Kidney epithelial cell (primary cell): ENCODE data around the gene KRTAP10-9. TPM values are rescaled to one million over a fixed set of nuclear protein-coding genes. Genes with fewer than 3 reads are reported as not detected.
"Not testable (repeated sequence)": the region's sequence is repeated elsewhere in the genome, so short reads cannot be mapped to it uniquely, and the experiment has no call there.

Experiments
- DNase-seq: peaks from one replicate; pipeline ENCODE4 v3.0.0-alpha.2; 2010; ENCODE audit warnings: low read depth
- H3K27me3 ChIP-seq: 2 replicates; pipeline ENCODE4 v1.6.0; 2011; ENCODE audit warnings: low read length; ENCODE audit not compliant: control insufficient read depth, insufficient read depth
- H3K36me3 ChIP-seq: 2 replicates; pipeline ENCODE4 v1.5.1; 2011; ENCODE audit warnings: low read length; ENCODE audit not compliant: control insufficient read depth, insufficient read depth
- H3K4me3 ChIP-seq: 2 replicates; pipeline ENCODE4 v1.5.1; 2011; ENCODE audit warnings: low read depth, mild to moderate bottlenecking, control low read depth, low read length
- total RNA-seq: library from RNA; depleted of rRNA; stranded (reverse); fragments of >200 nt; gene quantifications from 2 replicates; pipeline ENCODE4 v1.2.3, GENCODE V29; 2015
- TF ChIP-seq, protein P1 (sequence below): IDR thresholded peaks from 2 replicates; pipeline ENCODE4 v1.5.1; 2011; ENCODE audit warnings: mild to moderate bottlenecking, moderate library complexity, low read length, control low read depth, inconsistent platforms; ENCODE audit not compliant: insufficient read depth, poor library complexity, severe bottlenecking

Gene KRTAP10-9, protein sequence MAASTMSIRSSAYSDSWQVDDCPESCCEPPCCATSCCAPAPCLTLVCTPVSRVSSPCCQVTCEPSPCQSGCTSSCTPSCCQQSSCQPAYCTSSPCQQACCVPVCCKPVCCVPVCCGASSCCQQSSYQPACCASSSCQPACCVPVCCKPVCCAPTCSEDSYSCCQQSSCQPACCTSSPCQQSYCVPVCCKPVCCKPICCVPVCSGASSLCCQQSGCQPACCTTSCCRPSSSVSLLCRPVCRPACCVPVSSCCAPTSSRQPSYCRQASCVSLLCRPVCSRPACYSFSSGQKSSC
- not detected in 2 replicates for total RNA-seq

DNA sequence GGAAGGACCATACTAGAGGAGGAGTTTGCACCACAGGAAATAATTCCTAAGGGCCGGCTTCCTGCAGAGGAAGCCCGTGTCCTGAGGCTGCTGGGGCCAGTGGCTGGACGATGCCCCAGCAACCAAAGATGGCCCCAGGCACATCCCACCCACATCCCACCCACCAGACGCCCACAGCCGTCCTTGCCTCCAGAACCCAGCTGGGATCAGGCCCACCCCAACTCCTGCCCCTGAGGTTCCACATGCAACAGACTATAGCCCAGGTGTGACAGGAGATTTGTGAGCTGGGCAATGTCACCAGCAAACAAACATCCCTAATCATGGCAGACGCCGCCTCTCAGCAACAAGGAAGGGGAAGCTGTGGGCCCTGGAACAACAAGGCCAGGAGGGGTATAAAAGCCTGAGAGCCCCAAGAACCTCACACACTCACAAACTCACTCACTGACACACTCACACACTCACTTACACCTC lies at the start of gene KRTAP10-9:
TSS of gene KRTAP10-9 (plus strand) at position 421 of the 471 bp plus-strand sequence. CDS start 79 bp downstream, outside the sequence.
- DNase-seq: no peak
- Histone ChIP-seq H3K36me3 (no peaks in the 10 kb centered on the region), H3K4me3 (no peak within 1 kb of the TSS), H3K27me3 (no peaks in the 10 kb centered on the region)
- TF ChIP-seq, protein P1, sequence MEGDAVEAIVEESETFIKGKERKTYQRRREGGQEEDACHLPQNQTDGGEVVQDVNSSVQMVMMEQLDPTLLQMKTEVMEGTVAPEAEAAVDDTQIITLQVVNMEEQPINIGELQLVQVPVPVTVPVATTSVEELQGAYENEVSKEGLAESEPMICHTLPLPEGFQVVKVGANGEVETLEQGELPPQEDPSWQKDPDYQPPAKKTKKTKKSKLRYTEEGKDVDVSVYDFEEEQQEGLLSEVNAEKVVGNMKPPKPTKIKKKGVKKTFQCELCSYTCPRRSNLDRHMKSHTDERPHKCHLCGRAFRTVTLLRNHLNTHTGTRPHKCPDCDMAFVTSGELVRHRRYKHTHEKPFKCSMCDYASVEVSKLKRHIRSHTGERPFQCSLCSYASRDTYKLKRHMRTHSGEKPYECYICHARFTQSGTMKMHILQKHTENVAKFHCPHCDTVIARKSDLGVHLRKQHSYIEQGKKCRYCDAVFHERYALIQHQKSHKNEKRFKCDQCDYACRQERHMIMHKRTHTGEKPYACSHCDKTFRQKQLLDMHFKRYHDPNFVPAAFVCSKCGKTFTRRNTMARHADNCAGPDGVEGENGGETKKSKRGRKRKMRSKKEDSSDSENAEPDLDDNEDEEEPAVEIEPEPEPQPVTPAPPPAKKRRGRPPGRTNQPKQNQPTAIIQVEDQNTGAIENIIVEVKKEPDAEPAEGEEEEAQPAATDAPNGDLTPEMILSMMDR: no peak

DNA sequence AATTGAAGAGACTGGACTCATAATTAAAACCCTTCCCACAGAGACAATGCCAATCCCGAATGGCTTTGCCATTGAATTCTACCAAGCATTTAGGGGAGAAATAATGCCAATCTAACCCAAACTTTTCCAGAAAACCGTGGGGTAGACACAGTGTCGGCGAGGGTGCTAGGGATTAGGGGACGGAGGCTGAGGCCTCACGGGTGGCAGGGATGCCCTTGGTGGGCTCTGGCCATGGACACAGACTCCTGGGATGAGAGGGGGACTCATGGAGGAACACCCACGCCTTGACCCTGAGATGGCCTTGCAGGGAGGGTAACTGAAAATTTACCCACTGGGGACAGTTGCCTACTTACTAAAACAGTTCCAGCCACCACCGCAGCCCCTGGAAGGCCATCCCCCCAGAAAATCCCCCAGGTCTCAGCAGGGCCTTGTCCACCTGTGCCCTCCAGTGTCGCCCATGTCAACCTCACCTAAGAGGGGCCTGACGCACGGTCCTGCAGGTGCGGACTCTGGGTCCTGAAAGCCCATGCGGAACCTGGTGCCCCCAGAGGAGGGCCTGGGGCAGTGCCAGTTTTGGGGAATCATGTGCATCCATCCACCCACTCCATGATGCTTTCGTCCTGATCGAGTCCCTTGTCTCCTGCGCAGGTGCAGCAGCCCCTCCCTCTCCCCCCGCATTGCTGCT lies 48.4 kb upstream of the KRTAP10-9 start:
- H3K27me3 ChIP-seq: no peaks in the 10 kb centered on the region
- TF ChIP-seq, protein P1: no peak
- H3K36me3 ChIP-seq: no peaks in the 10 kb centered on the region
- no peak for DNase-seq
- H3K4me3 ChIP-seq: no peak overlapping the region

DNA sequence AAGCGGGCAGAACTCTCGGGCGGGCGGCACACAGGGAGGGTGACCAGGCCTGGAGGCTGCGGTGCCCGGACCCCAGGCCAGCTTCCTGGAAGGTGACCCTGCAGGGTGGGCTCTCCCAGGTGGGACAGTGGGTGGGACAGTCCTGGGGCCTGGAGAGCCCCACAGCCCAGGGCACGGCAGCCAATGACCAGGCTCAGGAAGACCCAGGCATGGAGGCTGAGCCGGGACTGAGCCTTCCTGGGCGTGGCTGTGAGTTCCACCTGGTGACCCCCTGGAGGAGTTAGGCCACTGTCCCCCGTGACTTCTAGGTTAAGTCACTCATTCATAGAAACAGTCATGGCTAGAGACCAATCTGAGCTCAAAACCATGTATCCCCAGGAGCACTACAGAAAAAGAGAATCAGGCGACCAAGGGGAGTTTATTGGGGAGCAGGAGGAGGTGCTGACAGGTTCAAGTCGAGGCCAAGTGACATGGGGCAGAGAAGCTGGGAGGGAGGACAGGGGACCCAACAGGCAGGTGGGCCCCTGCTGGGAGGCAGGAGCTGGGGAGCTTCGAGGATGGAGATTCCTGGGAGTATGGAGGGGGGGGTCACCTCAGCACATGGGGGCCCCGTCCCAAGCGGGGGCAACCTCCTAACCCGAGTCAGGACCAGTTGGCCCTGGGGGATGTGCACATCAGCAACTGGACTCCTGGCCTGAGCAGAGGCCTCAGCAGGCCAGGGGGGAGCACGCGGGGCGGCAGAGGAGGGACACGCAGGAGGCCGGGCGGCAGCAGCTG lies 47.6 kb upstream of the KRTAP10-9 start:
- DNase-seq: no peak
- Histone ChIP-seq H3K4me3 (no peak overlapping the region), H3K36me3 (no peaks in the 10 kb centered on the region), H3K27me3 (no peaks in the 10 kb centered on the region)
- TF ChIP-seq, protein P1: no peak

DNA sequence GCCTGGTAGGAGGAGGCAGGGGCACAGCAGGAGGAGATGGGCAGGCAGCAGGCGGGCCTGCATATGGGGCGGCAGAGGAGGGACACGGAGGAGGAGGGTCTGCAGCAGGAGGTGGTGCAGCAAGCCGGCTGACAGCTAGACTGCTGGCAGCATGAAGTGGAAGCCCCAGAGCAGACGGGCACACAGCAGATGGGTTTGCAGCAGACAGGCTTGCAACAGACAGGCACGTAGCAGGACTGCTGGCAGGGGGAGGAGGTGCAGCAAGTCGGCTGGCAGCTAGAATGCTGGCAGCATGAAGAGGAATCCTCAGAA lies 47.1 kb upstream of the KRTAP10-9 start:
- no peaks in the 10 kb centered on the region for H3K27me3 ChIP-seq
- TF ChIP-seq, protein P1: no peak
- no peaks in the 10 kb centered on the region for H3K36me3 ChIP-seq
- DNase-seq: no peak
- H3K4me3 ChIP-seq: no peak overlapping the region

DNA sequence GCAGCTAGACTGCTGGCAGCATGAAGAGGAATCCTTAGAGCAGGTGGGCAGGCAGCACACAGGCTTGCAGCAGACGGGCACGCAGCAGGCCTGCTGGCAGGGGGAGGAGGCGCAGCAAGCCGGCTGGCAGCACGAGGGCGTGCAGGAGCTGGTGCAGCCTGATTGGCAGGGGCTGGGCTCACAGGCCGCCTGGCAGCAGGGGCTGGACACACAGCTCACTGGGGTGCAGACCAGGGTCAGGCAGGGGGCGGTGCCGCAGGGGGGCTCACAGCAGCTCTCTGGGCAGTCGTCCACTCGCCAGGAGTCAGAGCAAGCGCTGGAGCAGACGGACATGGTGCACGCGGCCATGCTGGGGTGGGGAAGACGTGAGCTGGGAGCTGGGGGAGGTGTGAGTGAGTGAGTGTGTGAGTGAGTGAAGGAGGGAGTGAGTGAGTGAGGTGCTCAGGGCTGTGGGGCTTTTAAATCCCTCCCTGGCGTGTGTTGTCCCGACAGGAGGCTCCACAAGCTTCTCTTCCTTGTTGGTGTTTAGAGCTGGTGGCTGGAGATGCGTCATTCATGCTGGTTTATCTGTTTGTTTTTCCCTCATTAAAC lies 46.6 kb upstream of the KRTAP10-9 start, which contains the start of gene KRTAP10-5:
TSS of gene KRTAP10-5 (minus strand) at position 374 of the 591 bp plus-strand sequence. CDS start at position 348, 26 bp downstream.
- not testable (repeated sequence) for DNase-seq, H3K4me3 ChIP-seq, H3K27me3 ChIP-seq, H3K36me3 ChIP-seq

DNA sequence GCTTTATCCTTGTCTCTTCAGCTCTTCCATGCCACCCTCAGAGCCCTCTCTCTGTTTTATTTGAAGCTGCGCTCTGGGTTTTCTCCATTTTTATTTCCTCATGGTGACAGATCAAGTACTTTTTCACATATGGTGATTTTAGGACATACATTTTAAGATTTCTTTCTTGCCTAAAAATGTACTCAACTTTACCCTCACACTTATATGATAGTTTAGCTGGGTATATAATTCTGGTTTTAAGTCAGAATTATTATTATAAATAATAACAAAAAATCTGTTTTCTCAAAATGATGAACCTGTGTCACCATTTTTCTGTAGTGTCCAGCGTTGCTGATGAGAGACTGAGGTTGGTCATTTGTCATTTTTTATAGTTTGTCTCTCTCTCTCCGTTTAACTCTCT lies 45.7 kb upstream of the KRTAP10-9 start:
- H3K4me3 ChIP-seq: no peak overlapping the region
- no peaks in the 10 kb centered on the region for H3K27me3 ChIP-seq
- TF ChIP-seq, protein P1: no peak
- no peak for DNase-seq
- H3K36me3 ChIP-seq: no peaks in the 10 kb centered on the region
